T-helper 1 cell treated with Interleukin-12 subunit alpha and Interleukin-12 subunit beta and Interleukin-4 antibody, amounts not matched to agents 30 μg/mL and 1 μg/mL, for 36 hours (primary cell): ENCODE results near the gene AKAP3.

Source experiments
- H3K27ac Mint-ChIP-seq: one replicate; pipeline ENCODE4 v1.8.0; 2021; ENCODE audit warnings: mild to moderate bottlenecking, mixed read lengths
- H3K27me3 Mint-ChIP-seq: one replicate; pipeline ENCODE4 v1.8.0; 2021; ENCODE audit warnings: low read depth, mixed read lengths
- H3K36me3 Mint-ChIP-seq: one replicate; pipeline ENCODE4 v1.8.0; 2021; ENCODE audit warnings: low read depth, mixed read lengths
- H3K4me1 Mint-ChIP-seq: one replicate; pipeline ENCODE4 v1.8.0; 2021; ENCODE audit warnings: low read depth, mixed read lengths
- H3K4me3 Mint-ChIP-seq: one replicate; pipeline ENCODE4 v1.8.0; 2021; ENCODE audit warnings: mild to moderate bottlenecking, moderate library complexity, mixed read lengths
- H3K9me3 Mint-ChIP-seq: one replicate; pipeline ENCODE4 v1.8.0; 2021; ENCODE audit warnings: mixed read lengths

AKAP3 gene

GRCh38 chr12:4584281-4584680, 64.6 kb downstream of the AKAP3 start:
- H3K4me3 Mint-ChIP-seq, result no peak overlapping the region
- no peaks in the 10 kb centered on the region for H3K4me1 Mint-ChIP-seq
- no peak overlapping the region for H3K27ac Mint-ChIP-seq
- H3K36me3 Mint-ChIP-seq, result no peaks in the 10 kb centered on the region
- peaks cover under 1% of the 10 kb centered on the region for H3K9me3 Mint-ChIP-seq
- no peaks in the 10 kb centered on the region for H3K27me3 Mint-ChIP-seq

- Mint-ChIP-seq H3K4me3 (no peak overlapping the region), H3K27me3 (peaks cover 5% of the 10 kb centered on the region), H3K4me1 (no peaks in the 10 kb centered on the region), H3K9me3 (no peaks in the 10 kb centered on the region), H3K36me3 (no peaks in the 10 kb centered on the region), H3K27ac (no peak overlapping the region)
Observed at GRCh38 chr12:4580281-4580688, 68.6 kb downstream of the AKAP3 start.

- H3K27me3 Mint-ChIP-seq, result peaks cover 5% of the 10 kb centered on the region
- H3K36me3 Mint-ChIP-seq, result no peaks in the 10 kb centered on the region
- no peak overlapping the region for H3K4me3 Mint-ChIP-seq
- no peaks in the 10 kb centered on the region for H3K9me3 Mint-ChIP-seq
- H3K27ac Mint-ChIP-seq, result no peak overlapping the region
- no peaks in the 10 kb centered on the region for H3K4me1 Mint-ChIP-seq
Observed at GRCh38 chr12:4579305-4580102, 69.3 kb downstream of the AKAP3 start.

GRCh38 chr12:4572680-4573079, 76.2 kb downstream of the AKAP3 start:
- Mint-ChIP-seq H3K27me3 (peaks cover 5% of the 10 kb centered on the region), H3K27ac (no peak overlapping the region), H3K9me3 (no peaks in the 10 kb centered on the region), H3K4me3 (no peak overlapping the region), H3K36me3 (no peaks in the 10 kb centered on the region), H3K4me1 (no peaks in the 10 kb centered on the region)

- H3K9me3 Mint-ChIP-seq, result no peaks in the 10 kb centered on the region
- H3K4me3 Mint-ChIP-seq, result no peak overlapping the region
- no peak overlapping the region for H3K27ac Mint-ChIP-seq
- no peaks in the 10 kb centered on the region for H3K36me3 Mint-ChIP-seq
- H3K27me3 Mint-ChIP-seq, result no peaks in the 10 kb centered on the region
- H3K4me1 Mint-ChIP-seq, result peaks cover 6% of the 10 kb centered on the region
Observed at GRCh38 chr12:4569261-4569660, 79.6 kb downstream of the AKAP3 start.

GRCh38 chr12:4567073-4567881, 81.6 kb downstream of the AKAP3 start:
- Mint-ChIP-seq H3K36me3 (peaks cover 5% of the 10 kb centered on the region), H3K4me1 (peaks cover 15% of the 10 kb centered on the region), H3K4me3 (no peak overlapping the region), H3K27me3 (no peaks in the 10 kb centered on the region), H3K27ac (no peak overlapping the region), H3K9me3 (no peaks in the 10 kb centered on the region)

GRCh38 chr12:4566474-4566873, 82.4 kb downstream of the AKAP3 start:
- H3K36me3 Mint-ChIP-seq, result peaks cover 5% of the 10 kb centered on the region
- H3K27me3 Mint-ChIP-seq, result no peaks in the 10 kb centered on the region
- peaks cover 15% of the 10 kb centered on the region for H3K4me1 Mint-ChIP-seq
- no peak overlapping the region for H3K27ac Mint-ChIP-seq
- no peaks in the 10 kb centered on the region for H3K9me3 Mint-ChIP-seq
- no peak overlapping the region for H3K4me3 Mint-ChIP-seq
